Esophagus squamous epithelium (tissue), 5 donors: ENCODE measurements around the gene CCR2. TPM values are rescaled to one million over a fixed set of nuclear protein-coding genes. Genes with fewer than 3 reads are reported as not detected.

ENCODE experiments used
- DNase-seq: peaks from one replicate; lab custom pipeline; 2025; lab: John Stamatoyannopoulos, UW
- H3K27ac ChIP-seq, 4 donors: fragments of 200-600 bp; sonication (generic); one replicate each; pipeline ENCODE4 v1.5.1; 2016 to 2019; ENCODE audit warnings: mild to moderate bottlenecking in 1 of 4
- H3K27me3 ChIP-seq, 4 donors: fragments of 200-600 bp; sonication (generic); 1 replicate in 3 of 4; 2 replicates in 1 of 4; pipeline versions ENCODE4 v1.5.1 to v1.6.0; 2017 to 2021; ENCODE audit warnings: antibody characterized with exemption in 1 of 4
- H3K36me3 ChIP-seq, 3 donors: fragments of 200-600 bp; sonication (generic); one replicate each; pipeline ENCODE4 v1.5.1; 2016 to 2019
- H3K4me1 ChIP-seq, 3 donors: fragments of 200-600 bp; sonication (generic); one replicate each; pipeline ENCODE4 v1.5.1; 2017 to 2019
- H3K4me3 ChIP-seq, 4 donors: fragments of 200-600 bp; sonication (generic); 1 replicate in 3 of 4; 2 replicates in 1 of 4; pipeline ENCODE4 v1.5.1; 2016 to 2019; ENCODE audit warnings: mild to moderate bottlenecking in 2 of 4, moderate library complexity in 1 of 4
- H3K9me3 ChIP-seq, 3 donors: fragments of 200-600 bp; sonication (generic); one replicate each; pipeline ENCODE4 v1.5.1; 2016 to 2019
- POLR2A ChIP-seq, 4 donors: fragments of 450-650 bp; IDR thresholded peaks; one replicate each; pipeline ENCODE4 v1.6.1; 2017; ENCODE audit warnings: antibody characterized with exemption in 4 of 4, mild to moderate bottlenecking in 4 of 4, moderate library complexity in 3 of 4
- WGBS, 2 donors: methylation state at CpG; one replicate each; pipeline ENCODE4 v1.1.5; 2018; 5-methylcytosine and 5-hydroxymethylcytosine counted together
- intact Hi-C: fragments of 100-400 bp; cut with DNase I; formaldehyde crosslinking; loops from one replicate; pipeline ENCODE4 v1.15.0; 2022
- total RNA-seq, 4 donors: library from RNA; depleted of rRNA; stranded (reverse); fragments of >200 nt; gene quantifications; one replicate each; pipeline ENCODE4 v1.1.0, GENCODE V29; 2016
- TF ChIP-seq, protein P1 (sequence below), 6 experiments: fragments of 450-650 bp in 4 of 6; fragments of 200-600 bp in 2 of 6; sonication (generic) in 2 of 6; IDR thresholded peaks; one replicate each; pipeline ENCODE4 v1.5.1; 2016 to 2019; ENCODE audit warnings: antibody characterized with exemption in 6 of 6, mild to moderate bottlenecking in 4 of 6, moderate library complexity in 4 of 6
- donor health status: DM: yes; HTN: yes; CAD: no.

The CCR2 gene
- total RNA-seq, 4 donors from 2014 or later: 0.40 to 6.0 (median 1.9) TPM

- no peak for DNase-seq
- Histone ChIP-seq H3K27me3 (peaks cover 0 to under 1% (median 0%) of the 10 kb centered on the region in 4 donors), H3K27ac (no peak overlapping the region), H3K4me3 (no peak overlapping the region), H3K9me3 (no peaks in the 10 kb centered on the region), H3K4me1 (no peaks in the 10 kb centered on the region), H3K36me3 (no peaks in the 10 kb centered on the region)
- no peak for TF ChIP-seq POLR2A (IDR thresholded peaks at IDR 0.05)
- TF ChIP-seq, protein P1, sequence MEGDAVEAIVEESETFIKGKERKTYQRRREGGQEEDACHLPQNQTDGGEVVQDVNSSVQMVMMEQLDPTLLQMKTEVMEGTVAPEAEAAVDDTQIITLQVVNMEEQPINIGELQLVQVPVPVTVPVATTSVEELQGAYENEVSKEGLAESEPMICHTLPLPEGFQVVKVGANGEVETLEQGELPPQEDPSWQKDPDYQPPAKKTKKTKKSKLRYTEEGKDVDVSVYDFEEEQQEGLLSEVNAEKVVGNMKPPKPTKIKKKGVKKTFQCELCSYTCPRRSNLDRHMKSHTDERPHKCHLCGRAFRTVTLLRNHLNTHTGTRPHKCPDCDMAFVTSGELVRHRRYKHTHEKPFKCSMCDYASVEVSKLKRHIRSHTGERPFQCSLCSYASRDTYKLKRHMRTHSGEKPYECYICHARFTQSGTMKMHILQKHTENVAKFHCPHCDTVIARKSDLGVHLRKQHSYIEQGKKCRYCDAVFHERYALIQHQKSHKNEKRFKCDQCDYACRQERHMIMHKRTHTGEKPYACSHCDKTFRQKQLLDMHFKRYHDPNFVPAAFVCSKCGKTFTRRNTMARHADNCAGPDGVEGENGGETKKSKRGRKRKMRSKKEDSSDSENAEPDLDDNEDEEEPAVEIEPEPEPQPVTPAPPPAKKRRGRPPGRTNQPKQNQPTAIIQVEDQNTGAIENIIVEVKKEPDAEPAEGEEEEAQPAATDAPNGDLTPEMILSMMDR (IDR thresholded peaks at IDR 0.05): no peak
- intact Hi-C loops: no loop called here
- WGBS, 2 donors: 80 to 89% methylated on average over 6 of the region's 6 CpGs
These were observed 44.5 kb downstream of the CCR2 start for GRCh38 chr3:46398186-46398955.

- Histone ChIP-seq H3K27ac (no peak overlapping the region), H3K36me3 (no peaks in the 10 kb centered on the region), H3K27me3 (peaks cover 0 to 4% (median 0%) of the 10 kb centered on the region in 4 donors), H3K4me1 (no peaks in the 10 kb centered on the region), H3K4me3 (no peak overlapping the region), H3K9me3 (no peaks in the 10 kb centered on the region)
- no peak for DNase-seq
- TF ChIP-seq, protein P1 (IDR thresholded peaks at IDR 0.05): no peak
- TF ChIP-seq POLR2A (IDR thresholded peaks at IDR 0.05): no peak
- intact Hi-C loops: no loop called here
- WGBS, 2 donors: 40 to 80% methylated on average over 1 to 2 of the region's 2 CpGs
These were observed 45.2 kb downstream of the CCR2 start for GRCh38 chr3:46399098-46399497.

DNA sequence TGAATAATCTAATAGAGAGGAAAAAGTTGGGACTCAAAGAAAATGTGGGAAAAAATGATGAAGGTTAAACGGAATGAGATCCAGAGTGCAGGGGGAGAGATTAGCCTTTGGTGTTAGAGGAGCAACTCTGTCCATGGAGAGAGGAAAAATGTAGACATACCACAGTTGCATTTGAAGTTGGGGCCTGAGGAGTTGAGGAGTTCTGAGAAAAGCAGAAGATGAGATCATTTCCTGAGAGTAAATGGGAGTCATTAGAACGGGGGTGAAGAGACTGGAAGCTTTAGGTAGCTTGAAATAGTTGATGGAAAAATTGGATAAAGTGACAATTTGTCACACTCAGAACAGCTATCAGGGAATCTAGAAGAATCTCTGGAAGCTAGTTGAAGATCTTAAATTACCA, 45.6 kb downstream of the CCR2 start:
- no peak for DNase-seq
- TF ChIP-seq, protein P1 (IDR thresholded peaks at IDR 0.05): no peak
- TF ChIP-seq POLR2A (IDR thresholded peaks at IDR 0.05): no peak
- intact Hi-C loops: no loop called here
- Histone ChIP-seq H3K4me3 (no peak overlapping the region), H3K27me3 (peaks cover 0 to 4% (median 0%) of the 10 kb centered on the region in 4 donors), H3K36me3 (no peaks in the 10 kb centered on the region), H3K9me3 (no peaks in the 10 kb centered on the region), H3K4me1 (peaks cover 0 to 3% (median 0%) of the 10 kb centered on the region in 3 donors), H3K27ac (no peak overlapping the region)
- WGBS, 2 donors: 45 to 78% methylated on average over 2 of the region's 2 CpGs

DNA sequence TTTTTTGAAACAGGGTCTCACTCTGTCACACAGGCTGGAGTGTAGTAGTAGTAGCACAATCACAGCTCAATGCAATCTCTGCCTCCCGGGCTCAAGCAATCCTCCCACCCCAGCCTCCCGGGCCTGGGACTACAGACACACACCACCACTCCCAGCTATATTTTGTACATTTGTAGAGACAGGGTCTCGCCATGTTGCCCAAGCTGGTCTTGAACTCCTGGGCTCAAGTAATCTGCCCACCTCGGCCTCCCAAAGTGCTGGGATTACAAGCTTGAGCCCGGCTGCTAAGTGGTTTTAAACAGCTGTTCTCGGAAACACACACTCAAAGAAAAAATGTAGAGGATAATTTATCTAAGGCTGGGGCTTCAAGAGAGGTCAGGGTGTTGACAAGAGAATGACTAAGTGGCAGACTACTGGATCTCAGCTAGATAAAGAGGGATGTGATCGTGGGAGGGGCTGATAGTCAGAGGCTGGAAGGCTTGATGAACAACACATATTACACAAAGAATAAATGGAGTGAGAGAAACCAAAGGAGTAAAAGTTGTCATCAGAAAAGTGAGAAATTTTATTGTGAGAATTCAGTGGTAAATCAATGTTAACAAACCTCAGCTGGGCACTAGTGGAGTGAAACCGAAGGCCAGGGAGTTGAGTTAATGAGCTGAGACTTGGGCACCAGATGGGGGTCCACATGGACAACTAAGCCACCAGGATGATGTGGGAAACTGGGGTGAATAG, 46.3 kb downstream of the CCR2 start:
- TF ChIP-seq POLR2A (IDR thresholded peaks at IDR 0.05): no peak
- TF ChIP-seq, protein P1 (IDR thresholded peaks at IDR 0.05): no peak
- Histone ChIP-seq H3K4me1 (peaks cover 0 to 9% (median 0%) of the 10 kb centered on the region in 3 donors), H3K27ac (no peak overlapping the region), H3K27me3 (peaks cover 0 to 4% (median 0%) of the 10 kb centered on the region in 4 donors), H3K9me3 (no peaks in the 10 kb centered on the region), H3K4me3 (no peak overlapping the region), H3K36me3 (no peaks in the 10 kb centered on the region)
- DNase-seq: no peak
- intact Hi-C loops: no loop called here
- WGBS, 2 donors: 65 to 73% methylated on average over 7 to 8 of the region's 8 CpGs

DNA sequence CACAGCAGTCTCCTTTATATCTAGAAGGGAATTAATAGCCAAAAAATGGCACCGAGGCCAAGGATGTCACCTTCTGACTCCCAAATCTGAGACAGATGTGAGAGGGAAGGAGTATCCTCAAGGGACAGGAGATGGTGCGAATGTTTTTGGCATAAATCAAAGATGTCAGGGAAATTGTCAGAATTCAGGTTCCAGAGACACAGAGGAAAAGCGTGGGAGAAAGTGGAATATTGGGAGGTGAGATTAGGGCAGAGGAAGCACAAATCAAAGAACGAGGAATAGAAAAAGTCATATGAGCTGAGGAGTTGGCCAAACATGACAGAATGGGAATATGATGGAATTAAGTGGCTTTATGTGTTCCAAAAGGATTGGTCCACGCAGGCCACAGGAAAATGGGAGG, 46.9 kb downstream of the CCR2 start:
- no peak overlapping the region for H3K4me3 ChIP-seq
- no peaks in the 10 kb centered on the region for H3K9me3 ChIP-seq
- peaks cover 0 to 16% (median 3%) of the 10 kb centered on the region in 3 donors for H3K4me1 ChIP-seq
- intact Hi-C loops: no loop called here
- DNase-seq: no peak
- no peak overlapping the region for H3K27ac ChIP-seq
- 82 to 86% methylated on average over 5 of the region's 5 CpGs for WGBS, 2 donors
- TF ChIP-seq POLR2A (IDR thresholded peaks at IDR 0.05): no peak
- TF ChIP-seq, protein P1 (IDR thresholded peaks at IDR 0.05): no peak
- peaks cover 0 to 4% (median 0%) of the 10 kb centered on the region in 4 donors for H3K27me3 ChIP-seq
- H3K36me3 ChIP-seq: no peaks in the 10 kb centered on the region
